Activated CD4-positive, alpha-beta T cell treated with anti-CD3 and anti-CD28 coated beads for 36 hours (primary cell): ENCODE measurements around the gene EGR2. TPM values are rescaled to one million over a fixed set of nuclear protein-coding genes. Genes with fewer than 3 reads are reported as not detected.

Experiments
- ATAC-seq: fragments of 200-7000 bp; cut with Tn5 transposase; one replicate; pipeline ENCODE4 v1.10.0; 2021; ENCODE audit warnings: mild to moderate bottlenecking, moderate library complexity
- CTCF ChIA-PET: fragments of 350-600 bp; sonication (Branson Sonifier 250); formaldehyde crosslinking; loops from one replicate; lab custom pipeline; 2021; ENCODE audit warnings: antibody characterized with exemption; lab: Charles Lee
- POLR2A ChIA-PET: fragments of 350-600 bp; sonication (Branson Sonifier 250); formaldehyde crosslinking; loops from one replicate; lab custom pipeline; 2021; ENCODE audit warnings: antibody characterized with exemption, inconsistent platforms; lab: Charles Lee
- DNase-seq: peaks from one replicate; pipeline ENCODE4 v3.0.0-alpha.2; 2020
- H3K27ac Mint-ChIP-seq: one replicate; pipeline ENCODE4 v1.8.0; 2021; ENCODE audit warnings: mixed read lengths
- H3K27me3 Mint-ChIP-seq: one replicate; pipeline ENCODE4 v1.8.0; 2021; ENCODE audit warnings: mixed read lengths
- H3K36me3 Mint-ChIP-seq: one replicate; pipeline ENCODE4 v1.8.0; 2021; ENCODE audit warnings: low read depth, mixed read lengths
- H3K4me1 Mint-ChIP-seq: one replicate; pipeline ENCODE4 v1.8.0; 2021; ENCODE audit warnings: mixed read lengths
- H3K4me3 Mint-ChIP-seq: one replicate; pipeline ENCODE4 v1.8.0; 2021; ENCODE audit warnings: mild to moderate bottlenecking, moderate library complexity, mixed read lengths
- H3K9me3 Mint-ChIP-seq: one replicate; pipeline ENCODE4 v1.8.0; 2021; ENCODE audit warnings: low read depth, mixed read lengths
- intact Hi-C, 2 experiments: fragments of 100-400 bp; cut with DNase I in 1 of 2; cut with micrococcal nuclease in 1 of 2; formaldehyde crosslinking; loops; one replicate each; pipeline versions ENCODE4 v1.14.2 to v1.15.1; 2022 to 2024; cut with DNase I, micrococcal nuclease
- total RNA-seq, 2 experiments: library from RNA; stranded (reverse); gene quantifications; one replicate each; pipeline ENCODE4 v1.2.3, GENCODE V29; 2021

Gene EGR2
- total RNA-seq, 2 experiments from 2014 or later: 46.0 to 53.9 TPM

DNA sequence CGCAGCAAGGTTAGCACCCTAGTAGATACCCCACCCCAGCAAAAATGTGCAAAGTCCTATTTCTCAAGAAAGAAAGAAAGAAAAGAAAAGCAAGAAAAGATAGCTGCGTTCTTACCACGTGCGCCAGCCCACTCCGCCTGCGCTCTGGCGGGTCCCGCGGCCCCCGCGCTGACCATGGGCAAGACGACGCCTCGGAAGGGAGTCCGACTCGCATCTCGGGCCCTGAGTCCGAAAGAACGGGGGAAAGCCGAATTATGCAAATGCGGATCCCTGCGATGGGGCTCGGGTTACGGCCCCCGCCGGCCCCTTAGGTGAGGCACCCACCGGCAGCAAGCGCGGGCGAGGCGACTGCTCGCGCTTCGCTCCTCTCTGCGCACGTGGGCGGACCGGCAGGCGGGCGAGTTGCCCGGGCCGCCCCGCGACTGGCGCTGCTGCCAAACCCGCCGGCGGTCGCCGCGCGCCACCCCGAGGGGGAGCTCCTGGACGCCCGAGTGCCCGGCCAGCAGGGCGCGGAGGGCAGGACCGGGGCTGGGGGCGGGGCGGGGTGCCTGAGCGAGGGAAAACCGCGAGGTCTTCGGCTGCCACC, 2.4 kb upstream of the EGR2 start:
- intact Hi-C loops: loop anchor here (1.0 to 10.0 kb wide), 12 partner anchors 35 to 814 kb away; partner anchors contain the start of gene REEP3 (in 1 of the 2)
- POLR2A ChIA-PET: interaction anchor here (0.5 to 2.5 kb wide), 6 partner anchors 12 to 287 kb away, joined by 3 to 15 read pairs (median 4); no protein-coding TSS in a partner anchor

DNA sequence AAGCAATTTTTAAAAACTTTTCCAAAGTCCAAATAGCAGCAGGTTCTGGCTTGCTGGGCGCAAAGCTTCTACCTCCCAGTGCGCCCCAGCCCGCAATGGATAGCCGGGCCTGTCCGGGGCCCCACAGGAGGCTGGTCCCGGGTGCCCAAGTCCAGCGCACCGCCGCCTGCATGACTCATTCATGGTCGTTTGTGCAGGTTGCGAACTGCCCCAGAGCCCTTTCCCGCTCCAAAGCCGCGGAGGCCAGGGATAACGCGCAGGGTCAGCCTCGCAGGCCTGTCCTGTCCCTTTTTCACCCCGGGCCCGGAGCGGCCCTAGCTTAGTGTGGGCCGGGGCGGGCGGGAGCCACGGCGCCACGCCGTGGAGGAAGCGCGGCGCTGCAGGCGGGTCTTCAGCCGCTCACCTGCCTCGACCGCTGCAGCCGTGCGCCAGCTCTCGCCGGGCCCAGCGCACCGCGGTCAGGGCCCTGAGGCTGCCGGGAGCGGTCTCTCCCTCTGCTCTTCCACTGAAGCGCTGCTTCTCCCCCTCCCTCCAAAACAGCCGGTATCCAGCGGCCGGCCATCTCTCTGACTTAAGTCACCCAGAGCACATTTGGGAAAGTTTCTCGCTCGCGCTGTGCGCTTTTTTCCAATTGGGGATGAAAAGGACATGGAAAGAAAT, 1.7 kb upstream of the EGR2 start:
- peaks cover 32% of the 10 kb centered on the region for H3K36me3 Mint-ChIP-seq
- H3K27ac Mint-ChIP-seq: peak overlapping the region; percentile 99
- CTCF ChIA-PET: interaction anchor here (0.7 to 4.2 kb wide), 23 partner anchors 12 to 828 kb away, joined by 3 to 51 read pairs (median 5); no protein-coding TSS in a partner anchor
- peaks cover 33% of the 10 kb centered on the region for H3K4me1 Mint-ChIP-seq
- H3K27me3 Mint-ChIP-seq: peaks cover 22% of the 10 kb centered on the region
- DNase-seq: peak; percentile 87
- ATAC-seq: peak; percentile 31
- intact Hi-C loops: loop anchor here (1.0 to 10.0 kb wide), 17 partner anchors 35 to 915 kb away; partner anchors contain the start of gene REEP3 (in 1 of the 2)
- peak overlapping the region; percentile 99 for H3K4me3 Mint-ChIP-seq
- POLR2A ChIA-PET: interaction anchor here (0.5 to 2.5 kb wide), 7 partner anchors 11 to 287 kb away, joined by 3 to 17 read pairs (median 4); no protein-coding TSS in a partner anchor
- H3K9me3 Mint-ChIP-seq: no peaks in the 10 kb centered on the region

More for the DNA sequence above, 2.4 kb upstream of the EGR2 start:
- ATAC-seq (no peak), DNase-seq (peak; percentile 82)
- Mint-ChIP-seq H3K27me3 (peaks cover 22% of the 10 kb centered on the region), H3K4me3 (peak overlapping the region; percentile 99), H3K27ac (peak overlapping the region; percentile 86), H3K36me3 (peaks cover 26% of the 10 kb centered on the region), H3K4me1 (peaks cover 27% of the 10 kb centered on the region), H3K9me3 (no peaks in the 10 kb centered on the region)
- CTCF ChIA-PET: interaction anchor here (0.7 to 4.2 kb wide), 23 partner anchors 12 to 829 kb away, joined by 3 to 51 read pairs (median 5); partner anchors contain the start of gene NRBF2

GRCh38 chr10:62817121-62817765, 1.1 kb upstream of the EGR2 start:
- H3K27me3 Mint-ChIP-seq: peaks cover 19% of the 10 kb centered on the region

DNA sequence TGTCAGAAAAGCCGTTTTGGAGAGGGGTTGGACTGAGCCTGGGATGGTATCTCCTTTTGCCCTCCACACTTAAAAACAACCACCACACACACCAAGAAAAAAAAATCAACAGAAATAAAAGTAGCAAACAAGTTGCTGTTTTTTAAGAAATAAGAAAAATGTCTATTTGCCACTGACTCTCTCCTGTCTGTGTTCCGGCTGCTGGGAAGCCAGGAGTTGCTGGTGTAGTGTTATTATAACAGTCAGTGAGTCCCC, 163 bp downstream of the EGR2 start:
- POLR2A ChIA-PET: interaction anchor here (0.9 to 2.5 kb wide), 10 partner anchors 10 to 317 kb away, joined by 3 to 17 read pairs (median 7); partner anchors contain the start of genes ADO and NRBF2
- peaks cover 46% of the 10 kb centered on the region for H3K36me3 Mint-ChIP-seq

More at GRCh38 chr10:62817121-62817765, 1.1 kb upstream of the EGR2 start:
- peak overlapping the region; percentile 99 for H3K4me3 Mint-ChIP-seq
- intact Hi-C loops: loop anchor here (2.0 to 10.0 kb wide), 11 partner anchors 225 to 914 kb away; partner anchors contain the start of gene REEP3 (in 1 of the 2)
- H3K4me1 Mint-ChIP-seq: peaks cover 40% of the 10 kb centered on the region
- H3K9me3 Mint-ChIP-seq: no peaks in the 10 kb centered on the region
- POLR2A ChIA-PET: interaction anchor here (0.6 to 2.5 kb wide), 11 partner anchors 13 to 316 kb away, joined by 3 to 17 read pairs (median 7); partner anchors contain the start of genes ADO and NRBF2
- DNase-seq (peak; percentile 77), ATAC-seq (peak; percentile 6)
- H3K36me3 Mint-ChIP-seq: peaks cover 39% of the 10 kb centered on the region
- peak overlapping the region; percentile 99 for H3K27ac Mint-ChIP-seq
- CTCF ChIA-PET: interaction anchor here (0.5 to 4.2 kb wide), 33 partner anchors 9 to 829 kb away, joined by 3 to 51 read pairs (median 3); partner anchors contain the start of gene NRBF2

DNA sequence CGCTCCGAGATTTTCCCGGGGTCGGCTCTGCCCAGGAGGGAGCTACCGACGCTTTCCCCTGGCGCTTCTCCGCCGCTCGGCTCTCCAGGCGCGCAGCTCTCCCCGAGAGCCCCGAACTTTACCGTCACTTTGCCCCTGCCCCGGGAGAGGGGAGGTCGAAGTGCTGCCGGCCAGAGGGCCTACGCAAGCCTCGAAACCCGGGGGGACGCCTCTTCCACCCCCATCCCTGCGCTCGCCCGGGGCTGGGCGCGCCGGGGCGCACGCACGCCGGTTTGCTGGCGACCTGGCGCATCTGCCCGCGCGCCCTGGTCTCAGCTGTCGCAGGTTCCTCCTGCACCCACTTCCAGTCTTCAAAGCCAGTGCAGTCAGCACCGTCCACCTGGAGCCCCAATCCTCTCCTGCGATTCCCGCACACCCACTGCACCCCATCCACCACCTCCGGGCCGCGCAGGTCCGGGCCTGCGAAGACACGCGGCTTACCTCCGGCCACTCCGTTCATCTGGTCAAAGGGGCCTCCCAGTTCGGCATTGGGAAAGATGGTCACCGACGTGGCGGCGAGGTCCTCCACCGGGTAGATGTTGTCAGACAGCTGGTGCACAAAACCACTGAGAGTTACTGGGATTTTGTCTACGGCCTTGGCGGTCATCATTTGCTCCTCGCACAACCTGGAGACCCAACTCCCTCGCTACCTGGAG, 638 bp downstream of the EGR2 start:
- Mint-ChIP-seq H3K9me3 (no peaks in the 10 kb centered on the region), H3K36me3 (peaks cover 46% of the 10 kb centered on the region), H3K27ac (peak overlapping the region; percentile 99), H3K4me3 (peak overlapping the region; percentile 99), H3K27me3 (peaks cover 14% of the 10 kb centered on the region), H3K4me1 (peaks cover 56% of the 10 kb centered on the region)
- POLR2A ChIA-PET: interaction anchor here (0.9 to 2.2 kb wide), 7 partner anchors 9 to 134 kb away, joined by 4 to 17 read pairs (median 6); partner anchors contain the start of gene ADO
- no peak for ATAC-seq
- intact Hi-C loops: loop anchor here (1.0 to 10.0 kb wide), 22 partner anchors 10 to 913 kb away; partner anchors contain the start of genes NRBF2 (in 2 of the 2), ADO (in 1 of the 2) and REEP3 (in 1 of the 2)
- peak; percentile 52 for DNase-seq
- CTCF ChIA-PET: interaction anchor here (0.9 to 3.9 kb wide), 6 partner anchors 66 to 766 kb away, joined by 3 to 21 read pairs (median 5); no protein-coding TSS in a partner anchor

More for the DNA sequence above, 163 bp downstream of the EGR2 start:
- ATAC-seq: no peak
- intact Hi-C loops: loop anchor here (1.0 to 10.0 kb wide), 22 partner anchors 11 to 913 kb away; partner anchors contain the start of genes NRBF2 (in 2 of the 2), ADO (in 1 of the 2) and REEP3 (in 1 of the 2)
- DNase-seq: no peak
- Mint-ChIP-seq H3K4me1 (peaks cover 51% of the 10 kb centered on the region), H3K27ac (peak overlapping the region; percentile 99), H3K4me3 (peak overlapping the region; percentile 99), H3K27me3 (peaks cover 19% of the 10 kb centered on the region), H3K9me3 (no peaks in the 10 kb centered on the region)
- CTCF ChIA-PET: interaction anchor here (0.7 to 4.2 kb wide), 14 partner anchors 10 to 766 kb away, joined by 3 to 51 read pairs (median 5); no protein-coding TSS in a partner anchor

DNA sequence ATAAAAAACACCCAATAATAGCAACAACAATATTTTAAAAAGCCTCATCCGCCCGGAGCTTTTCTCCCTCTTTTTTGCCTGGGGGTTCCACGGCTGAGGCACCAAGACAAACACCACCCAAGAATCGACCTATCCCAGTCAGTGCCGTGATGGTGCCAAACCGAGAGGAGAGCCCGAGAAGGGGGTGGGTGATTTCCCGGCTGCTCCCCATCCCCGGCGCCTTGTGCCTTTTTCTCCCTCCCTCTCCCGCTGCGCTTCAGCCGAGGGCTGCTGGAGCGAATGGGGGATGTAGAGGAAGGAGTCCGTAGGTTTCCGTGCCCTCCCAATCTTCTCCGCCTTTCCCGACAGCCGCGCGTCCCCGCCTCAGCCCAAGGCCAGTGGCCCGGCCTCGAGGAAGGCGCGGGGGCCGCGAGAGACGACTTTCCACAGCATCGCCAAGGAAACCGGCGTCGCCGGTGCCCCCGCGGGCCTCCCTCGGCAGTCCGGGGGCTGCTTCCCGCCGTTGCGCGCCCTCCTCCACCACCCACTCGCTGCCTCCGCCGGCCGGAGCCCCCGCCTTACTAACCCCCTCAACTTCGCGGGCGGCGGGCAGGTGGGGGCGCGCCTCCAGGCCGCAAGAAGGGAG, 1.3 kb downstream of the EGR2 start:
- H3K4me3 Mint-ChIP-seq: peak overlapping the region; percentile 99

DNA sequence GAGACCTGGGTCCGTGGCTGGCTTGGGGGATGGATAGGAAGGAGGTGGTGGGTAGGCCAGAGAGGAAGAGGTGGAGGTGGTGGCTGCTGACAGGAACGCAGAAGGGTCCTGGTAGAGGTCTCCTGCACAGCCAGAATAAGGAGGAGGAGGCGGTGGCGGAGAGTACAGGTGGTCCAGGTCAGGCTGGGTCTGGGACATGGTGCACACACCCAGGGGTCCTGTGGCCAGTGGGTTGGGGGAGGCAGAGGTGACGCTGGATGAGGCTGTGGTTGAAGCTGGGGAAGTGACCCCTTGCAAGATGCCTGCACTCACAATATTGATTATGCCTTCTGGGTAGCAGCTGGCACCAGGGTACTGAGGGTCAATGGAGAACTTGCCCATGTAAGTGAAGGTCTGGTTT, 2.2 kb downstream of the EGR2 start:
- peaks cover 1% of the 10 kb centered on the region for H3K27me3 Mint-ChIP-seq
- POLR2A ChIA-PET: interaction anchor here (1.0 to 1.3 kb wide), 2 partner anchors 14 to 34 kb away, joined by 3 to 5 read pairs; no protein-coding TSS in a partner anchor
- intact Hi-C loops: loop anchor here in 1 of 2 experiments (5.0 to 10.0 kb wide), 2 partner anchors 451 to 632 kb away; no protein-coding TSS in a partner anchor
- peaks cover 52% of the 10 kb centered on the region for H3K36me3 Mint-ChIP-seq
- CTCF ChIA-PET: interaction anchor here (0.9 to 1.5 kb wide), 4 partner anchors 35 to 906 kb away, joined by 3 to 5 read pairs (median 4); no protein-coding TSS in a partner anchor
- peak overlapping the region; percentile 99 for H3K27ac Mint-ChIP-seq
- H3K4me3 Mint-ChIP-seq: peak overlapping the region; percentile 99
- H3K4me1 Mint-ChIP-seq: peaks cover 59% of the 10 kb centered on the region
- no peaks in the 10 kb centered on the region for H3K9me3 Mint-ChIP-seq
- DNase-seq (peak; percentile 8), ATAC-seq (no peak)

More for the DNA sequence above, 1.3 kb downstream of the EGR2 start:
- H3K27me3 Mint-ChIP-seq: peaks cover 7% of the 10 kb centered on the region
- peaks cover 49% of the 10 kb centered on the region for H3K36me3 Mint-ChIP-seq
- H3K9me3 Mint-ChIP-seq: no peaks in the 10 kb centered on the region
- ChIA-PET CTCF (interaction anchor here (0.9 to 2.3 kb wide), 6 partner anchors 36 to 905 kb away, joined by 3 to 7 read pairs (median 4); no protein-coding TSS in a partner anchor), POLR2A (interaction anchor here (1.0 to 1.3 kb wide), 2 partner anchors 15 to 35 kb away, joined by 3 to 5 read pairs; no protein-coding TSS in a partner anchor)
- ATAC-seq (no peak), DNase-seq (peak; percentile 41)
- intact Hi-C loops: loop anchor here (5.0 to 10.0 kb wide), 7 partner anchors 223 to 817 kb away; partner anchors contain the start of gene REEP3 (in 1 of the 2)
- H3K27ac Mint-ChIP-seq: peak overlapping the region; percentile 99
- peaks cover 62% of the 10 kb centered on the region for H3K4me1 Mint-ChIP-seq

DNA sequence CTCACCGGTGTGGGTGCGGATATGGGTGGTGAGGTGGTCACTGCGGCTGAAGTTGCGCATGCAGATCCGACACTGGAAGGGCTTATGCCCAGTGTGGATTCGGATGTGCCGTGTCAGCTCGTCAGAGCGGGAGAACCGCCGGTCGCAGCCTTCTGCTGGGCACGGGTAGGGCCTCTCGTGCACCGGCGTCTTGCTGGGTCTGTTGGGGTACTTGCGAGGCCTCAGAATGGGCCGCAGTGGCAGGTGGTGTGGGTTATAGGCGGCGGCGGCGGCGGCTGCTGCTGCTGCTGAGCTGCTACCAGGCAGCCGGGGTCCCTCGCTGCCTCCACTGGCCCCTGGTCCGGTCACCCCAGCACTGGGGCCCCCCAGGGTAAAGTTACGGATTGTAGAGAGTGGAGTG, 2.7 kb downstream of the EGR2 start:
- Mint-ChIP-seq H3K4me1 (peaks cover 62% of the 10 kb centered on the region), H3K27ac (peak overlapping the region; percentile 78), H3K9me3 (no peaks in the 10 kb centered on the region), H3K36me3 (peaks cover 57% of the 10 kb centered on the region), H3K27me3 (no peaks in the 10 kb centered on the region), H3K4me3 (peak overlapping the region; percentile 99)
- ChIA-PET CTCF (interaction anchor here (0.5 to 1.5 kb wide), 3 partner anchors 34 to 907 kb away, joined by 3 to 4 read pairs (median 3); no protein-coding TSS in a partner anchor), POLR2A (interaction anchor here (1.0 kb wide), 1 partner anchor 13 kb away, joined by 3 read pairs; no protein-coding TSS in a partner anchor)
- intact Hi-C loops: loop anchor here in 1 of 2 experiments (5.0 to 10.0 kb wide), 2 partner anchors 451 to 631 kb away; no protein-coding TSS in a partner anchor
- DNase-seq (peak; percentile 17), ATAC-seq (no peak)
